HG02870 (cell line): ENCODE results near the gene NBEA.

Experiments used
- ATAC-seq: cut with Tn5 transposase; IDR thresholded peaks from one replicate; pipeline ENCODE4 v1.9.1; 2021; ENCODE audit warnings: mild to moderate bottlenecking, moderate library complexity; ENCODE audit not compliant: unreplicated experiment

The NBEA gene

GRCh38 chr13:35498231-35498630, 556.2 kb downstream of the NBEA start:
- ATAC-seq: no peak

DNA sequence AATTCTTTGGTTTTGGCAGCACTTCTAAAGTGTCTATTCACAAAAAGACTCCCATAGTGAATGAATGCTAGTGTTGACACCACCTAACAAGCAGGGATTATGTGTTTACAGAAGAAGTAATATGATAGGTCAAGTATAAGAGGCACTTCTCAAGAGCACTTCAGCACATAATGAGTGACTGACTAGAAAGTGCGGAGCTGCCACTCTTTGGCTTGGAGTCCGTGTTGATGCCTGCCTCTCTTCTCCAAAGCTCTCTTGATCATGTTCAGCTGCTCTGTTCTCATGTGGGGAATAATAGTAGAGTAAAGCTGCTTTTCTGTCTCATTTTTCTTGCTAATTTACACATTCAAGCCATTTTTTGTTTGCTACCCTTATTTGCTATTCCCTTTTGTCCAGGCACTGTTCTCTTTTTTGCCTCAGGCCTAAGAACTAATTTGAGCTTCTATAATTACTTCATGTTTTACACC, 557.2 kb downstream of the NBEA start:
- ATAC-seq: no peak

- ATAC-seq: no peak
Measured at GRCh38 chr13:35499676-35500075, 557.6 kb downstream of the NBEA start.

GRCh38 chr13:35500144-35500543, 558.1 kb downstream of the NBEA start:
- ATAC-seq: no peak

- no peak for ATAC-seq
Measured at GRCh38 chr13:35501661-35502235, 559.7 kb downstream of the NBEA start.

GRCh38 chr13:35502456-35502855, 560.4 kb downstream of the NBEA start:
- no peak for ATAC-seq

GRCh38 chr13:35512271-35512920, 570.3 kb downstream of the NBEA start:
- peak; percentile 64 for ATAC-seq

DNA sequence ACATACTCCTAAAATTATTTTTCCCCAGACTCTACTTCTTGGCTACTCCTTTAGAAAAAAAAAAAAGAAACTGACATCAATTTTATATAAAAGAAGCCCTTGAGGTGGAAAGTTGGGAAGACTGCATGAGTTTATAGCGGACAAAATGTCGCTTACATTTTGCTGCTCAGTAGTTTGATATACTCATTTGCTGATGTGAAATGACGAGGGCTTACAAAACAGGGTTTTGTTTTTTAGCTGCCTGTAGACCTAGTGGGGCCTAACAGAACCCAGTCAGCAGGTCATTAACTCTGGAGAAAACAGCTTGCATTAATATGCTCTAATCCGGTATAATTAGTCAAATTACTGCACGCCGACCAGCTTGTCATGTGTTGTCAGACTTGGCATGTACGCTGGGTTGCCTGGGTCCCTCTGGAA, 572.0 kb downstream of the NBEA start:
- ATAC-seq: no peak

- ATAC-seq: no peak
Measured at GRCh38 chr13:35514801-35515502, 572.9 kb downstream of the NBEA start.

GRCh38 chr13:35518337-35518946, 576.4 kb downstream of the NBEA start:
- ATAC-seq: no peak

DNA sequence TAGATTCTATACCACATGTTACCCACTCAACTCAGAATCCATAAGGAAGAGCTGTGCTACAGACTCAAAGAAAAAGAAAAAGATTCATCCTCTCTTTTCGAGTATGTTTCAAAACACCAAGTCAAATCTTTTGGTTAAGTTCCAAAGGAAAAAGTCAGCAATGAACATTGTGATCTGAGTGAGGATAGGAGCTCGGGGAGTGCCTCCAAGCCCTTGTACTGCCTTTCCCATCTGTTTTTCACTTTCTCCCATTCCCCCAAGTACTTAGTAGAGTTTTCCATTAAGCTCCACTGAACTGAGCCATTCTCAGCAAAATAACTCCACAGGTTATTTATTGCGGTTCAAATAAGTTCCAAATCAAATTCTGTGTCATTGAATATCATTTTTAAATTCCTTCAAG, 582.1 kb downstream of the NBEA start:
- ATAC-seq: no peak

- no peak for ATAC-seq
Measured at GRCh38 chr13:35526577-35526976, 584.5 kb downstream of the NBEA start.

- no peak for ATAC-seq
Measured at GRCh38 chr13:35527451-35527850, 585.4 kb downstream of the NBEA start.

GRCh38 chr13:35530147-35530546, 588.1 kb downstream of the NBEA start:
- ATAC-seq: no peak

GRCh38 chr13:35530581-35530980, 588.5 kb downstream of the NBEA start:
- no peak for ATAC-seq

GRCh38 chr13:35531526-35531925, 589.5 kb downstream of the NBEA start:
- no peak for ATAC-seq

GRCh38 chr13:35534343-35534742, 592.3 kb downstream of the NBEA start:
- no peak for ATAC-seq

GRCh38 chr13:35548790-35549189, 606.7 kb downstream of the NBEA start:
- ATAC-seq: no peak

DNA sequence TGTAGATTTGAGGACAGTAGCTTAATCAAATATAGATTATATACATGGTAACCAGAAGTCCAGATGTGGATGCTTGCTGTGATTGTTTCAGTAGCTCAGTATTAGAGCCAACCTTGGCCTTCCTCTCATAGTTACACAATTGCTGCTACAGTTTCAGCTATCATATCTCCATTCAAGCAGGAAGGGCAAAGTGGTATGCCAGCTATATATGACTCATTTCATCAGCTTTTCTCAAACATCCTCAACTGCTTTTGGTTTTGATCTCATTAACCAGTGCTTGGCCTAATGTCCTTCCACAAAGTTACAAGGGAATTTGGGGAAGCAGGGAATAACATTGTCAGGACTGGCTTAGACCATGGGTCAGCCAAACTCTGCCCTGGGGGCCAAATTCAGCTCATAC, 607.4 kb downstream of the NBEA start:
- ATAC-seq: no peak

GRCh38 chr13:35552172-35552844, 610.2 kb downstream of the NBEA start:
- no peak for ATAC-seq

DNA sequence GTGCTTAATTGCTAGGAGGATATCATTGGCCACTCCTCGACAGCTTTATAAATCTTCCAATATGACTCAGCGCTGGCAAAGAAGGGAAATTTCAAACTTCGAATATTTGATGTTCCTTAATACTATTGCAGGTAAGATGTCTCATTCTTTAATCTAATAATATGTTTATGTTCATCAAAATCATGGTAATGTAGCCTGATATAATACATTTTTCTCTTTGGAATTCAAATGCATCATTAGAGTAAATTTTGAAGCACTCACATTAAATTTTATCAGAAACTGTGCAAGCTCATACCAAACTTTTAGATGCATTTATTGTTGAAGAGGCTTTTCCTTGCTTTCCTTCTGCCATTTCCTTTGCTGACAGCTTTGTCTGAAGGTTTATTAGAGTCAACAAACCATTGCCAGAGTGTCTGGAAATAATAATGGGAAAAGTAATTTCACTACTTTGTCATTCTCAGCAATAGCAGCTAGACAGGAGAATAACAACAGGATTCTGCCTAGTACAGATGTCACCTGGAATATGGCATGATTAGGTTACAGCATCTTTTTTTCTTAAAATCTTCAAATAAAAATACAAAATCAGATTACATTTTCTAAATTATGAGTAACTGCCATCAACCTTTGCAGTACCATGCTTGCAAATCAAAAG, 613.0 kb downstream of the NBEA start:
- ATAC-seq: no peak
